ENCODE data around the gene LMO1.

- TF ChIP-seq CTCF (IDR thresholded peaks at IDR 0.05), result no peak
- no peak for TF ChIP-seq ZFX (IDR thresholded peaks at IDR 0.05; ENCODE audit: borderline replicate concordance)
These were observed 32.5 kb downstream of the LMO1 start for GRCh38 chr11:8230921-8231847.

Data from 22Rv1 (cell line).